PC-3 (cell line): ENCODE results near the gene RUFY2. TPM values are rescaled to one million over a fixed set of nuclear protein-coding genes. Genes with fewer than 3 reads are reported as not detected.
A peak's percentile ranks its signal among the peaks of the same experiment; 100 is the strongest.
"Not testable (repeated sequence)": the region's sequence is repeated elsewhere in the genome, so short reads cannot be mapped to it uniquely, and the experiment has no call there.

Experiments used
- ATAC-seq: fragments of 200-7000 bp; cut with Tn5 transposase; 2 replicates; pipeline ENCODE4 v1.9.1; 2020; ENCODE audit warnings: mild to moderate bottlenecking, moderate library complexity
- Bru-seq: library from RNA; stranded (reverse); fragments of 400-500 nt; gene quantifications from one replicate; lab custom pipeline; 2021; lab: Mats Ljungman, UMichigan
- BruChase-seq, 2 experiments: library from RNA; stranded (reverse); fragments of 400-500 nt; gene quantifications; one replicate each; lab custom pipeline; 2021; lab: Mats Ljungman, UMichigan
- BruUV-seq: library from RNA; stranded (reverse); fragments of 400-500 nt; replicated peaks from 2 replicates; lab custom pipeline; 2021; lab: Mats Ljungman, UMichigan
- CTCF ChIA-PET: fragments of 300-600 bp; sonication (Branson Sonifier 250); formaldehyde crosslinking; loops from one replicate; lab custom pipeline; 2022; ENCODE audit warnings: antibody characterized with exemption; lab: Charles Lee
- POLR2A ChIA-PET: fragments of 300-600 bp; sonication (Branson Sonifier 250); formaldehyde crosslinking; loops from one replicate; lab custom pipeline; 2022; ENCODE audit warnings: antibody characterized with exemption; ENCODE audit not compliant: unreplicated experiment; lab: Charles Lee
- DNase-seq: peaks from one replicate; pipeline ENCODE4 v3.0.0-alpha.2; 2015
- H2AFZ ChIP-seq: fragments of 300-600 bp; sonication (generic); 2 replicates; pipeline ENCODE4 v1.6.0; 2016; ENCODE audit warnings: antibody characterized with exemption, low read length
- H3F3A ChIP-seq: fragments of 300-600 bp; sonication (generic); one replicate; pipeline ENCODE4 v1.6.0; 2017; ENCODE audit warnings: antibody characterized with exemption, low read length, control low read depth, mild to moderate bottlenecking; ENCODE audit not compliant: unreplicated experiment
- H3K27ac ChIP-seq: fragments of 300-600 bp; sonication (generic); 2 replicates; pipeline ENCODE4 v1.5.1; 2016; ENCODE audit warnings: mild to moderate bottlenecking, low read length
- H3K27me3 ChIP-seq: fragments of 300-600 bp; sonication (generic); 2 replicates; pipeline ENCODE4 v1.6.1; 2016; ENCODE audit warnings: low read length, mixed read lengths
- H3K36me3 ChIP-seq: fragments of 300-600 bp; sonication (generic); 2 replicates; pipeline ENCODE4 v1.6.1; 2016; ENCODE audit warnings: low read depth, mixed run types, low read length, mixed read lengths
- H3K4me1 ChIP-seq: fragments of 300-600 bp; sonication (generic); 2 replicates; pipeline ENCODE4 v1.5.1; 2016; ENCODE audit warnings: low read length; ENCODE audit not compliant: insufficient read depth
- H3K4me2 ChIP-seq: fragments of 300-600 bp; sonication (generic); 2 replicates; pipeline ENCODE4 v1.6.0; 2016; ENCODE audit warnings: low read length
- H3K4me3 ChIP-seq: fragments of 300-600 bp; sonication (generic); 2 replicates; pipeline ENCODE4 v1.5.1; 2016; ENCODE audit warnings: mild to moderate bottlenecking, low read length, mixed read lengths
- H3K79me2 ChIP-seq: fragments of 300-600 bp; sonication (generic); 2 replicates; pipeline ENCODE4 v1.6.1; 2017; ENCODE audit warnings: low read length, mixed read lengths
- H3K9ac ChIP-seq: fragments of 300-600 bp; sonication (generic); 2 replicates; pipeline ENCODE4 v1.6.0; 2016; ENCODE audit warnings: mild to moderate bottlenecking, low read length
- H3K9me2 ChIP-seq: fragments of 300-600 bp; sonication (generic); replicated peaks from 2 replicates; pipeline ENCODE4 v1.6.1; 2016; ENCODE audit warnings: mixed run types, low read length, mixed read lengths
- H3K9me3 ChIP-seq: fragments of 300-600 bp; sonication (generic); 2 replicates; pipeline ENCODE4 v1.6.1; 2016; ENCODE audit warnings: low read length, mixed read lengths
- H4K20me1 ChIP-seq: fragments of 300-600 bp; sonication (generic); 2 replicates; pipeline ENCODE4 v1.6.1; 2016; ENCODE audit warnings: low read length, mixed read lengths
- CTCF ChIP-seq: fragments of 300-600 bp; sonication (generic); conservative IDR thresholded peaks from 2 replicates; pipeline ENCODE4 v1.5.1; 2017; ENCODE audit warnings: antibody characterized with exemption, low read depth, mild to moderate bottlenecking, low read length
- EZH2 ChIP-seq: fragments of 300-600 bp; sonication (generic); IDR thresholded peaks from one replicate; pipeline ENCODE4 v1.6.1; 2017; ENCODE audit warnings: antibody characterized with exemption, mild to moderate bottlenecking, low read length; ENCODE audit not compliant: unreplicated experiment
- EZH2phosphoT487 ChIP-seq: fragments of 300-600 bp; sonication (generic); IDR thresholded peaks from 2 replicates; pipeline ENCODE4 v1.6.1; 2018; ENCODE audit warnings: mild to moderate bottlenecking, antibody characterized with exemption, low read length, borderline replicate concordance
- intact Hi-C: fragments of 100-400 bp; cut with micrococcal nuclease; formaldehyde crosslinking; loops from 2 replicates; pipeline ENCODE4 v1.9.0; 2023
- long read RNA-seq: library from polyadenylated mRNA; unstranded; transcript quantifications from one replicate; pipeline ENCODE4 v2.0.0, GENCODE V29; 2021; ENCODE audit not compliant: unreplicated experiment
- total RNA-seq: library from RNA; depleted of rRNA; stranded (reverse); fragments of >200 nt; gene quantifications from 2 replicates; pipeline ENCODE4 v1.2.3, GENCODE V29; 2014; rRNA removed

Gene RUFY2, protein sequence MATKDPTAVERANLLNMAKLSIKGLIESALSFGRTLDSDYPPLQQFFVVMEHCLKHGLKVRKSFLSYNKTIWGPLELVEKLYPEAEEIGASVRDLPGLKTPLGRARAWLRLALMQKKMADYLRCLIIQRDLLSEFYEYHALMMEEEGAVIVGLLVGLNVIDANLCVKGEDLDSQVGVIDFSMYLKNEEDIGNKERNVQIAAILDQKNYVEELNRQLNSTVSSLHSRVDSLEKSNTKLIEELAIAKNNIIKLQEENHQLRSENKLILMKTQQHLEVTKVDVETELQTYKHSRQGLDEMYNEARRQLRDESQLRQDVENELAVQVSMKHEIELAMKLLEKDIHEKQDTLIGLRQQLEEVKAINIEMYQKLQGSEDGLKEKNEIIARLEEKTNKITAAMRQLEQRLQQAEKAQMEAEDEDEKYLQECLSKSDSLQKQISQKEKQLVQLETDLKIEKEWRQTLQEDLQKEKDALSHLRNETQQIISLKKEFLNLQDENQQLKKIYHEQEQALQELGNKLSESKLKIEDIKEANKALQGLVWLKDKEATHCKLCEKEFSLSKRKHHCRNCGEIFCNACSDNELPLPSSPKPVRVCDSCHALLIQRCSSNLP
- 18.2 and 18.3 TPM in 2 replicates for total RNA-seq
- percentile 84 among the genes with signal in this experiment for Bru-seq, nascent RNA
- BruChase-seq, experiment 1, labeled RNA remaining after a 6-hour chase = percentile 81 among the genes with signal in this experiment
- percentile 88 among the genes with signal in this experiment for BruChase-seq, experiment 2, labeled RNA remaining after a 2-hour chase
- long read RNA-seq, transcript RUFY2-213 (18 exons, 3,863 nt) = major isoform, 6 of 24 reads
- long read RNA-seq, partial matches to known transcripts = 6 of 24 reads
- long read RNA-seq, other reads (novel, unspliced or antisense) = 10 of 24 reads

- peak; percentile 91 for DNase-seq
- Histone ChIP-seq H3K36me3 (no peaks in the 10 kb centered on the region), H3K9ac (peak within 1 kb of the TSS; percentile 88), H2AFZ (peak within 1 kb of the TSS; percentile 99), H3K9me2 (no peaks in the 10 kb centered on the region), H3K4me3 (peak within 1 kb of the TSS; percentile 70), H3K79me2 (peaks cover 46% of the 10 kb centered on the region), H4K20me1 (peaks cover 9% of the 10 kb centered on the region; the same call in 1 of the 2 replicates), H3K9me3 (no peaks in the 10 kb centered on the region), H3K27me3 (no peaks in the 10 kb centered on the region), H3F3A (no peaks in the 10 kb centered on the region), H3K4me2 (peak within 1 kb of the TSS; percentile 89), H3K4me1 (peaks cover 9% of the 10 kb centered on the region), H3K27ac (peak within 1 kb of the TSS; percentile 27)
- no peak for TF ChIP-seq EZH2phosphoT487
- peak; percentile 51 for TF ChIP-seq CTCF
- ChIA-PET POLR2A (interaction anchor here (0.6 to 0.7 kb wide), 2 partner anchors 142 to 540 kb away, joined by 3 to 7 read pairs; no protein-coding TSS in a partner anchor), CTCF (interaction anchor here (0.5 to 0.6 kb wide), 7 partner anchors 9 to 405 kb away, joined by 3 to 8 read pairs (median 3); no protein-coding TSS in a partner anchor)
- peak; percentile 93 for ATAC-seq
- intact Hi-C loops = no loop called here
- BruUV-seq = no TSS peak
Observed at GRCh38 chr10:68406815-68407548, at the start of gene RUFY2. Gene RUFY2, minus strand, starts transcription at chr10:68407277. Its CDS starts 88 bp downstream, at chr10:68407189.

DNA sequence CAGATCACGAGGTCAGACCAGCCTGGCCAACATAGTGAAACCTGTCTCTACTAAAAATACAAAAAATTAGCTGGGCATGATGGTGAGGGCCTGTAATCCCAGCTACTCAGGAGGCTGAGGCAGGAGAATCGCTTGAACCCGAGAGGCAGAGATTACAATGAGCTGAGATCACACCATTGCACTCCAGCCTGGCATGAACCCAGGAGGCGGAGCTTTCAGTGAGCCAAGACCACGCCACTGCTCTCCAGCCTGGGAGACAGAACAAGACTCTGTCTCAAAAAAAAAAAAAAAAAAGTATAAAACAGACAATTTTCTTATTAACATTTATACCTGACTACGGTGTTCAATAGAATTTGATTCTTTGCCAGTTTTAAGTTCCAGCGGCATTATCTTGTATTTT is 42.6 kb upstream of the RUFY2 start:
- CTCF ChIA-PET = not testable (repeated sequence)

DNA sequence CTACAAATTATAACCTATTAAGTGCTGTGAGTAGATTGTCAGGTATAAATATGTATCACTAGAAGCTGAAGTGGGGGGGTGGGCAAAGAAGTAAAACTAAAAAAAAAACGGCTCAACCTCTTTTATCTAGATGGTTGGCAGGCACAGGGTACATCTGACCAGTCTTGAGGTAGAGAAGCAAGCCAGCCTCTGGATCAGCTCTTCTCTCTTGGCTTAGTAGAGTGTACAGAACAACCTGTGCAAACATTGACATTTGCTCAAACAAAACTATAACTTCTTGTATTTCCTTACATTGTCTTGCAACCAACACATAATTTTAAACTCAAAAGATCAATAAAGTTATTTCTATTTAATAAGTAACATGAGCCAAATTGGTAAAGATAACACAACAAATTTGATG is 39.1 kb upstream of the RUFY2 start:
- Histone ChIP-seq H4K20me1 (no peaks in the 10 kb centered on the region), H3K4me1 (no peaks in the 10 kb centered on the region), H3K27ac (no peak overlapping the region), H3K79me2 (no peaks in the 10 kb centered on the region), H3K9ac (no peak overlapping the region), H3K4me3 (no peak overlapping the region), H3K9me3 (no peaks in the 10 kb centered on the region), H3K4me2 (no peak overlapping the region), H2AFZ (no peak overlapping the region), H3K27me3 (no peaks in the 10 kb centered on the region), H3K36me3 (peaks cover 45% of the 10 kb centered on the region), H3K9me2 (no peaks in the 10 kb centered on the region), H3F3A (no peaks in the 10 kb centered on the region)
- POLR2A ChIA-PET = interaction anchor here (0.5 to 0.6 kb wide), 2 partner anchors 25 to 52 kb away, joined by 3 read pairs; partner anchors contain the start of gene DNA2
- CTCF ChIA-PET = no interaction called here
- BruUV-seq = no TSS peak
- ATAC-seq (peak; percentile 84), DNase-seq (no peak)
- intact Hi-C loops = no loop called here
- TF ChIP-seq EZH2phosphoT487 (no peak), EZH2 (no peak), CTCF (no peak)

More for the DNA sequence above, 42.6 kb upstream of the RUFY2 start:
- H3F3A ChIP-seq, H3K4me3 ChIP-seq, H3K9me3 ChIP-seq, ATAC-seq, H3K9ac ChIP-seq, H2AFZ ChIP-seq, H3K27me3 ChIP-seq, H3K9me2 ChIP-seq, H4K20me1 ChIP-seq, BruUV-seq, DNase-seq, H3K4me1 ChIP-seq, intact Hi-C loops, H3K4me2 ChIP-seq, H3K27ac ChIP-seq, POLR2A ChIA-PET, H3K79me2 ChIP-seq: not testable (repeated sequence)
- H3K36me3 ChIP-seq = peaks cover 54% of the 10 kb centered on the region
